ENCODE data around the gene KRT39. TPM values are rescaled to one million over a fixed set of nuclear protein-coding genes. Genes with fewer than 3 reads are reported as not detected.

The KRT39 gene
- total RNA-seq, 4 donors from 2014 or later, result not detected

- Histone ChIP-seq H3K36me3 (no peaks in the 10 kb centered on the region), H3K9me3 (no peaks in the 10 kb centered on the region), H3K27me3 (no peaks in the 10 kb centered on the region), H3K27ac (peak overlapping the region in 1 of 4 donors; percentile 37), H3K4me1 (peaks cover 0 to 18% (median 0%) of the 10 kb centered on the region in 3 donors), H3K4me3 (no peak overlapping the region)
- 43 to 90% methylated on average over 2 to 5 of the region's 5 CpGs for WGBS, 2 donors (ENCODE audit: low coverage in 1 of 2)
- ATAC-seq, result no peak
- TF ChIP-seq EP300 (IDR thresholded peaks at IDR 0.05) (no peak), CTCF (IDR thresholded peaks at IDR 0.05) (no peak), POLR2AphosphoS5 (IDR thresholded peaks at IDR 0.05) (no peak), POLR2A (IDR thresholded peaks at IDR 0.05) (no peak)
These were observed 29.8 kb downstream of the KRT39 start for GRCh38 chr17:40936976-40937375.

- Histone ChIP-seq H3K4me3 (no peak overlapping the region), H3K36me3 (no peaks in the 10 kb centered on the region), H3K4me1 (peaks cover 0 to 20% (median 0%) of the 10 kb centered on the region in 3 donors), H3K27me3 (no peaks in the 10 kb centered on the region), H3K27ac (no peak overlapping the region), H3K9me3 (no peaks in the 10 kb centered on the region)
- WGBS, 2 donors (ENCODE audit: low coverage in 1 of 2), result 82 to 100% methylated on average over 1 to 3 of the region's 19 CpGs
- no peak for TF ChIP-seq CTCF (IDR thresholded peaks at IDR 0.05)
- no peak for TF ChIP-seq POLR2AphosphoS5 (IDR thresholded peaks at IDR 0.05)
- no peak for TF ChIP-seq POLR2A (IDR thresholded peaks at IDR 0.05)
- no peak for TF ChIP-seq EP300 (IDR thresholded peaks at IDR 0.05)
- ATAC-seq, result no peak
These were observed 30.2 kb downstream of the KRT39 start for GRCh38 chr17:40936437-40936971.

- no peaks in the 10 kb centered on the region for H3K27me3 ChIP-seq
- H3K36me3 ChIP-seq, result no peaks in the 10 kb centered on the region
- H3K4me1 ChIP-seq, result peaks cover 0 to 20% (median 0%) of the 10 kb centered on the region in 3 donors
- TF ChIP-seq POLR2A (IDR thresholded peaks at IDR 0.05), result no peak
- no peak for TF ChIP-seq POLR2AphosphoS5 (IDR thresholded peaks at IDR 0.05)
- no peak for TF ChIP-seq CTCF (IDR thresholded peaks at IDR 0.05)
- no peak for TF ChIP-seq EP300 (IDR thresholded peaks at IDR 0.05)
- no peak overlapping the region for H3K4me3 ChIP-seq
- H3K9me3 ChIP-seq, result no peaks in the 10 kb centered on the region
- WGBS, 2 donors (ENCODE audit: low coverage in 1 of 2), result 45 to 88% methylated on average over 3 of the region's 3 CpGs
- no peak for ATAC-seq
- H3K27ac ChIP-seq, result no peak overlapping the region
These were observed 31.1 kb downstream of the KRT39 start for GRCh38 chr17:40935624-40936023.

- H3K27me3 ChIP-seq, result no peaks in the 10 kb centered on the region
- H3K27ac ChIP-seq, result no peak overlapping the region
- ATAC-seq, result no peak
- H3K4me1 ChIP-seq, result peaks cover 0 to 19% (median 0%) of the 10 kb centered on the region in 3 donors
- H3K4me3 ChIP-seq, result no peak overlapping the region
- WGBS, 2 donors (ENCODE audit: low coverage in 1 of 2), result 44 to 80% methylated on average over 1 to 2 of the region's 2 CpGs
- H3K9me3 ChIP-seq, result no peaks in the 10 kb centered on the region
- TF ChIP-seq POLR2A (IDR thresholded peaks at IDR 0.05), result no peak
- TF ChIP-seq CTCF (IDR thresholded peaks at IDR 0.05), result no peak
- no peak for TF ChIP-seq EP300 (IDR thresholded peaks at IDR 0.05)
- no peak for TF ChIP-seq POLR2AphosphoS5 (IDR thresholded peaks at IDR 0.05)
- H3K36me3 ChIP-seq, result no peaks in the 10 kb centered on the region
These were observed 34.1 kb downstream of the KRT39 start for GRCh38 chr17:40932608-40933007.

GRCh38 chr17:40931311-40931710 is 35.4 kb downstream of the KRT39 start:
- Histone ChIP-seq H3K4me3 (no peak overlapping the region), H3K36me3 (no peaks in the 10 kb centered on the region), H3K9me3 (no peaks in the 10 kb centered on the region), H3K4me1 (peaks cover 0 to 11% (median 0%) of the 10 kb centered on the region in 3 donors), H3K27ac (no peak overlapping the region), H3K27me3 (peaks cover 5% of the 10 kb centered on the region)
- WGBS, 2 donors (ENCODE audit: low coverage in 1 of 2), result 65 to 100% methylated on average over 1 to 3 of the region's 3 CpGs
- TF ChIP-seq POLR2AphosphoS5 (IDR thresholded peaks at IDR 0.05) (no peak), POLR2A (IDR thresholded peaks at IDR 0.05) (no peak), EP300 (IDR thresholded peaks at IDR 0.05) (no peak), CTCF (IDR thresholded peaks at IDR 0.05) (no peak)
- ATAC-seq, result no peak
